ENCODE measurements around the gene SOS1.
A peak's percentile ranks its signal among the peaks of the same experiment; 100 is the strongest.
"Not testable (repeated sequence)": the region's sequence is repeated elsewhere in the genome, so short reads cannot be mapped to it uniquely, and the experiment has no call there.

Gene SOS1

DNA sequence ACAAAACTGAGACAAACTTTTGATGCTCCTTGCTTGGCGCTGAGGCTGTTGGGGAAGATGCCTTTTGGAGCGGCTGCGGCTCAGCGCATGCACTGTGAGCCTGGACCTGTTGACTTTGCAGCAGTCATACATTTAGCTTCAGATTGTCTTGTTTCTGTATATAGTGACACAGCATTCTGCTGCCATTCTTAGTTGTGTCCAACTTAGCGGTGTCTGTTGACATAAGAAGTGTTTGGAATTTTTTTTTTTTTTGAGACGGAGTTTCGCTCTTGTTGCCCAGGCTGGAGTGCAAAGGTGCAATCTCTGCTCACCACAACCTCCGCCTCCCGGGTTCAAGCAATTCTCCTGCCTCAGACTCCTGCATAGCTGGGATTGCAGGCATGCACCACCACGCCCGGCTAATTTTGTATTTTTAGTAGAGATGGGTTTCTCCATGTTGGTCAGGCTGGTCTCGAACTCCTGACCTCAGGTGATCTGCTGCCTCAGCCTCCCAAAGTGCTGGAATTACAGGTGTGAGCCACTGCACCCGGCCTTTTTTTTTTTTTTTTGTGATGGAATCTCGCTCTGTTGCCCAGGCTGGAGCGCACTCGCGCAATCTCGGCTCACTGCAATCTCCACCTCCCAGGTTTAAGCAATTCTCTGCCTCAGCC, 17.5 kb upstream of the SOS1 start:
- DNase-seq = not testable (repeated sequence)

DNA sequence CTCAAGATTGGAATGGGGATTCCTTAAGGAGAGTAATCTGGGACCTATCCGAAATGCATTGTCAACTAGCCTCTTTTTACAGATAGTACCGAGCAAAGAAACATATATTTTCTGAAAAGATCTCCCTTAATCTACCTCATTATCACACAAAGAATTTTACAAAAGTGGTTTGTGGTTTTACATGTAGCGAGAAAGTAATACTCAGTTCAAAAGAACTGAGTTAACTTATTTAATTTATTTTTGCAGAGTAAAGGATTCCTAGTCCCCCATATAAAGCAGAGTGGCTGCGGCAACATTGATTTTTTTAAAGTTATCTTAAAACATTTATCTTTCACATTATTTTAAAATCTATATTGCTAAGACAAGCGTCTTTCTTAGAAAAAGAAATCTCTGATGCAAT, 15.9 kb upstream of the SOS1 start:
- DNase-seq = no peak

- peak; percentile 85 for DNase-seq
These were observed 14.9 kb upstream of the SOS1 start for GRCh38 chr2:39135690-39136259.

GRCh38 chr2:39133215-39133851, 12.5 kb upstream of the SOS1 start:
- DNase-seq = no peak

GRCh38 chr2:39128919-39129391, 8.1 kb upstream of the SOS1 start:
- peak; percentile 88 for DNase-seq

GRCh38 chr2:39127973-39128372, 7.1 kb upstream of the SOS1 start:
- peak; percentile 68 for DNase-seq

GRCh38 chr2:39124746-39125057, 3.9 kb upstream of the SOS1 start:
- no peak for DNase-seq

DNA sequence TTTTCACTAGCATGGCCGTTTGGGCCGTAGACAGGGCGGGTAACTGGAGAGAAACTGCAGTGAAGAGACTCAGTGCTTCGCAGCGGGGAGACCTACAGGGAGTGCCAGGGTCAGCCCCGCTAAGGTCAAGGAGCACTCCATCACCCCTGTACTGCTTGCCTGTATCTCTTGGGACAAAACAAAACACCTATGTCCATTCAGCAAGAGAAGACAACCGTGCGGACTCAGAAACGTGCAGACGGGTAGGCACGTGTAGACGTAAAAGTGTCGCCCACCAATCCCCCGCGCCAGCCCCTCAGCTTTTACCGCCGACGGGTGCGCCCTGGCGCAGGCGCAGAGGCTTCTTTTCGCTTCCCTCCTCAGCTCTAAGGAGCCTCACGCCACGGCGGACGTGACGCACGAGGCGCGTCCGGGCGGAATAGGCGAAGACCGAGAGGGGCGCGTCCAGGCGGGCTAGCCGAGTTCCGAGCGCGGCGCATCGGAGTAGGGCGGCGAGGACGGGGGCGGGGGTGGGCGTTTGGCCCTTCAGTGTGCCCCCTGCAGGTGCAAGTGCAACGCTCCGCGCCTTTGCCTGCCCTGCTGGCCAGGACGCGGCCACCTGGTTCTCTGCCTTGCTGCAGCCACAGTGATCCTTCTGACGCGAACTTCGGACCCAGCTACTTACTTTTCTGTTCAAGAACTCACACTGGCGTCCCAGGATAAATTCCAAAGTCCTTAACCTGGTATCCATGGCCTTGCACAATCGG, 3.3 kb upstream of the SOS1 start:
- DNase-seq = peak; percentile 98

DNA sequence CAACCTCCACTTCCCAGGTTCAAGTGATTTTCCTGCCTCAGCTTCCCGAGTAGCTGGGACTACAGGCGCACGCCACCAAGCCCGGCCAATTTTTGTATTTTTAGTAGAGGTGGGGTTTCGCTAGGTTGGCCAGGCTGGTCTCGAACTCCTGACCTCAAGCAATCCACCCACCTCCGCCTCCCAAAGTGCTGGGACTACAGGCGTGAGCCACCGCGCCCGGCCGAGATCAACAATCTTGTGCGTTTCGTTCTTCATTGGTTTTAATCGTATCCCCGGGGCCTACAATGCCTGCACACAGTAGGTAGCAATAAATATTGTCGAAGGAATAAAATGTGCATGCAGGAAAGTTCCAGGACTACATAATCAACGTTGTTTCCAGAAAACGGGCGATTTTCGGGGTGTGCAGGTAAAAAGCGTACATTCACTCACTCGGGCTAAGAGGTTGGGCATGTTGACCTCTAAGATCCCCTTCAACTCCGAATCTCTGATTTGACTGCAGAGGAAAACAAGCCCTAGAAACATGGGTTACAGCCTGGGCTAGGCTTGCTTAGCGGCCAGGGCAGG, 2.7 kb upstream of the SOS1 start:
- no peak for DNase-seq

- peak; percentile 96 for DNase-seq
These were observed 742 bp upstream of the SOS1 start for GRCh38 chr2:39121523-39122063.

DNA sequence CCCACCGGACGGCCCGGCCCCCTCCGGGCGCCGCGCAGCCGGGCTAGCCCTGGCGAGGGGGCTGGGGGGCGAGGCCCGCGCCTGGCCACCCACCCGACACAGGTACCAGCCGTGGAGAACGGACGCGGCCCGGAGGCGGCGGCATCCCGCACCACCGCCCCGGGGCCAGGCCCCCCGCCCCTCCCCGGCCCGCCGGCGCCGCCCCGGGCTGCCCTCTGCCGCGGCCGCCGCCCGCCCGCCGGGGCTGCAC, 405 bp downstream of the SOS1 start:
- DNase-seq = no peak

GRCh38 chr2:39119732-39120520, 925 bp downstream of the SOS1 start:
- DNase-seq = peak; percentile 73

GRCh38 chr2:39118786-39119499, 1.9 kb downstream of the SOS1 start:
- peak; percentile 63 for DNase-seq

DNA sequence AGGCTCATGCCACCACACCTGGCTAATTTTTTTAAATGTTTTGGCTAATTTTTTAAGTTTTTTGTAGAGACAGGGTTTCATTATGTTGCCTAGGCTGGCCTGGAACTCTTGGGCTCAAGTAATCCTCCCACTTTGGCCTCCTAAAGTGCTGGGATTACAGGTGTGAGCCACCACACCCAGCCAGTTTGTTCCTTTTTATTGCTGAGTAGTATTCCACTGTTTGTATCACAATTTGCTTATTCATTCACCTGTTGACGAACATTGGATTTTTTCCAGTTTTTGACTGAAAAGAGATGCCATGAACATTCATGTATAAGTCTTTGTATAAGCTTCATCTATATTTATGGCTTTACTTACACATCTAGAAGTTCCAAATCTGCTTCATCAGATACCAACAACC, 5.3 kb downstream of the SOS1 start:
- no peak for DNase-seq

GRCh38 chr2:39114771-39115170, 6.1 kb downstream of the SOS1 start:
- DNase-seq = no peak

- DNase-seq = no peak
These were observed 11.3 kb downstream of the SOS1 start for GRCh38 chr2:39109537-39109936.

- DNase-seq = no peak
These were observed 12.5 kb downstream of the SOS1 start for GRCh38 chr2:39108377-39108776.

- DNase-seq = peak; percentile 24
These were observed 13.1 kb downstream of the SOS1 start for GRCh38 chr2:39107724-39108273.

- DNase-seq = peak; percentile 23
These were observed 13.7 kb downstream of the SOS1 start for GRCh38 chr2:39107156-39107555.

- DNase-seq = no peak
These were observed 20.8 kb downstream of the SOS1 start for GRCh38 chr2:39099870-39100728.

Data from OCI-M1 (cell line).